Cardiac fibroblast (primary cell): ENCODE results near the gene BTBD1.
"Not testable (repeated sequence)": the region's sequence is repeated elsewhere in the genome, so short reads cannot be mapped to it uniquely, and the experiment has no call there.

Experiments
- DNase-seq, 2 donors: peaks; one replicate each; pipeline versions ENCODE4 v3.0.0 to v3.0.0-alpha.2; 2010; ENCODE audit warnings: low read depth in 2 of 2
- H3K4me3 ChIP-seq, 2 donors: replicated peaks in 1 of 2; 1 replicate in 1 of 2; 2 replicates in 1 of 2; pipeline ENCODE4 v1.5.1; 2011; ENCODE audit warnings: low read depth in 2 of 2, low read length in 2 of 2, mild to moderate bottlenecking in 2 of 2, moderate library complexity in 1 of 2
- CTCF ChIP-seq: IDR thresholded peaks from one replicate; pipeline ENCODE4 v1.5.1; 2011; ENCODE audit warnings: low read depth, mild to moderate bottlenecking, low read length, inconsistent platforms

The BTBD1 gene

GRCh38 chr15:83098079-83098478 is 31.0 kb upstream of the BTBD1 start:
- TF ChIP-seq CTCF = no peak
- no peak overlapping the region for H3K4me3 ChIP-seq
- no peak for DNase-seq

GRCh38 chr15:83094583-83094982 is 27.5 kb upstream of the BTBD1 start:
- no peak for TF ChIP-seq CTCF
- H3K4me3 ChIP-seq = no peak overlapping the region
- DNase-seq = no peak

- TF ChIP-seq CTCF = no peak
- DNase-seq = peak; percentile 73 to 81
- no peak overlapping the region for H3K4me3 ChIP-seq
These were observed 25.4 kb upstream of the BTBD1 start for GRCh38 chr15:83092309-83092976.

- not testable (repeated sequence) for DNase-seq
These were observed 24.9 kb upstream of the BTBD1 start for GRCh38 chr15:83091965-83092308.

GRCh38 chr15:83090465-83090864 is 23.4 kb upstream of the BTBD1 start:
- no peak overlapping the region for H3K4me3 ChIP-seq
- TF ChIP-seq CTCF = no peak
- no peak for DNase-seq

More at GRCh38 chr15:83091965-83092308, 24.9 kb upstream of the BTBD1 start:
- H3K4me3 ChIP-seq = not testable (repeated sequence)

GRCh38 chr15:83088876-83089275 is 21.8 kb upstream of the BTBD1 start:
- H3K4me3 ChIP-seq = no peak overlapping the region
- DNase-seq = no peak
- no peak for TF ChIP-seq CTCF

- no peak overlapping the region for H3K4me3 ChIP-seq
- TF ChIP-seq CTCF = no peak
- DNase-seq = no peak
These were observed 20.5 kb upstream of the BTBD1 start for GRCh38 chr15:83087576-83087975.

- H3K4me3 ChIP-seq, DNase-seq: not testable (repeated sequence)
These were observed 19.0 kb upstream of the BTBD1 start for GRCh38 chr15:83085864-83086552.

GRCh38 chr15:83085461-83085860 is 18.4 kb upstream of the BTBD1 start:
- not testable (repeated sequence) for DNase-seq

More at GRCh38 chr15:83085461-83085860, 18.4 kb upstream of the BTBD1 start:
- H3K4me3 ChIP-seq = not testable (repeated sequence)
